ENCODE data around the gene SAA2.
"Not testable (repeated sequence)": the region's sequence is repeated elsewhere in the genome, so short reads cannot be mapped to it uniquely, and the experiment has no call there.

SAA2 gene

GRCh38 chr11:18235394-18236334 lies 12.8 kb downstream of the SAA2 start:
- Mint-ChIP-seq H3K27me3 (ENCODE audit: low read depth) (peaks cover 74% of the 10 kb centered on the region), H3K9me3 (no peaks in the 10 kb centered on the region), H3K27ac (no peak overlapping the region), H3K4me1 (ENCODE audit: low read depth) (no peaks in the 10 kb centered on the region), H3K36me3 (ENCODE audit: low read depth) (no peaks in the 10 kb centered on the region), H3K4me3 (no peak overlapping the region)

DNA sequence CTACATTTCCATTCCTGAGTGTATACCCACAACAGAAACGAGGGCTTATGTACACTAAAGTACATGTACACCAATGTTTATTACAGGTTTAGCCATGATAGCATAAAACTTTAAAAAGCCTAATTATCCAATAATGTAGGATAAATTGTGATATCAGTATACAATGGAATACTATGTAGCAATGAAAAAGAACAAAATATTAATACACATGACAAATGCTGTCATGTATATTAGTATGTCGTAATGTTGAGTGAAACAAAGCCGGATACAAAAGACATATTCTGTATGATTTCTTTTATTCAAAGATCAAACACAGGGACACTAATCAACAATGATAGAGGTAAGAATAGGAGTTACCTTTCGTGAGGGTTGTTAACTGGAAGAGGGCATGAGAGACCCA lies 14.6 kb downstream of the SAA2 start:
- Mint-ChIP-seq H3K4me3 (no peak overlapping the region), H3K27me3 (ENCODE audit: low read depth) (peaks cover 59% of the 10 kb centered on the region), H3K36me3 (ENCODE audit: low read depth) (no peaks in the 10 kb centered on the region), H3K9me3 (no peaks in the 10 kb centered on the region), H3K27ac (no peak overlapping the region), H3K4me1 (ENCODE audit: low read depth) (no peaks in the 10 kb centered on the region)

GRCh38 chr11:18230859-18231258 lies 17.6 kb downstream of the SAA2 start:
- peaks cover 29% of the 10 kb centered on the region for H3K27me3 Mint-ChIP-seq (ENCODE audit: low read depth)
- no peak overlapping the region for H3K4me3 Mint-ChIP-seq
- no peak overlapping the region for H3K27ac Mint-ChIP-seq
- H3K9me3 Mint-ChIP-seq: no peaks in the 10 kb centered on the region
- no peaks in the 10 kb centered on the region for H3K4me1 Mint-ChIP-seq (ENCODE audit: low read depth)
- H3K36me3 Mint-ChIP-seq (ENCODE audit: low read depth): no peaks in the 10 kb centered on the region

- H3K27ac Mint-ChIP-seq: no peak overlapping the region
- peaks cover 24% of the 10 kb centered on the region for H3K27me3 Mint-ChIP-seq (ENCODE audit: low read depth)
- H3K9me3 Mint-ChIP-seq: no peaks in the 10 kb centered on the region
- no peak overlapping the region for H3K4me3 Mint-ChIP-seq
- no peaks in the 10 kb centered on the region for H3K36me3 Mint-ChIP-seq (ENCODE audit: low read depth)
- no peaks in the 10 kb centered on the region for H3K4me1 Mint-ChIP-seq (ENCODE audit: low read depth)
Observed at GRCh38 chr11:18229501-18229900, 19.0 kb downstream of the SAA2 start.

- no peak overlapping the region for H3K27ac Mint-ChIP-seq
- H3K36me3 Mint-ChIP-seq (ENCODE audit: low read depth): no peaks in the 10 kb centered on the region
- peaks cover 6% of the 10 kb centered on the region for H3K27me3 Mint-ChIP-seq (ENCODE audit: low read depth)
- no peak overlapping the region for H3K4me3 Mint-ChIP-seq
- H3K4me1 Mint-ChIP-seq (ENCODE audit: low read depth): no peaks in the 10 kb centered on the region
- no peaks in the 10 kb centered on the region for H3K9me3 Mint-ChIP-seq
Observed at GRCh38 chr11:18225913-18226312, 22.6 kb downstream of the SAA2 start.

GRCh38 chr11:18223591-18224387 lies 24.7 kb downstream of the SAA2 start:
- Mint-ChIP-seq H3K27ac (no peak overlapping the region), H3K4me3 (no peak overlapping the region), H3K36me3 (ENCODE audit: low read depth) (no peaks in the 10 kb centered on the region), H3K4me1 (ENCODE audit: low read depth) (no peaks in the 10 kb centered on the region), H3K27me3 (ENCODE audit: low read depth) (peaks cover 22% of the 10 kb centered on the region), H3K9me3 (no peaks in the 10 kb centered on the region)

GRCh38 chr11:18222814-18223421 lies 25.6 kb downstream of the SAA2 start:
- Mint-ChIP-seq H3K9me3 (no peaks in the 10 kb centered on the region), H3K27me3 (ENCODE audit: low read depth) (peaks cover 30% of the 10 kb centered on the region), H3K36me3 (ENCODE audit: low read depth) (no peaks in the 10 kb centered on the region), H3K4me1 (ENCODE audit: low read depth) (no peaks in the 10 kb centered on the region), H3K27ac (no peak overlapping the region), H3K4me3 (no peak overlapping the region)

DNA sequence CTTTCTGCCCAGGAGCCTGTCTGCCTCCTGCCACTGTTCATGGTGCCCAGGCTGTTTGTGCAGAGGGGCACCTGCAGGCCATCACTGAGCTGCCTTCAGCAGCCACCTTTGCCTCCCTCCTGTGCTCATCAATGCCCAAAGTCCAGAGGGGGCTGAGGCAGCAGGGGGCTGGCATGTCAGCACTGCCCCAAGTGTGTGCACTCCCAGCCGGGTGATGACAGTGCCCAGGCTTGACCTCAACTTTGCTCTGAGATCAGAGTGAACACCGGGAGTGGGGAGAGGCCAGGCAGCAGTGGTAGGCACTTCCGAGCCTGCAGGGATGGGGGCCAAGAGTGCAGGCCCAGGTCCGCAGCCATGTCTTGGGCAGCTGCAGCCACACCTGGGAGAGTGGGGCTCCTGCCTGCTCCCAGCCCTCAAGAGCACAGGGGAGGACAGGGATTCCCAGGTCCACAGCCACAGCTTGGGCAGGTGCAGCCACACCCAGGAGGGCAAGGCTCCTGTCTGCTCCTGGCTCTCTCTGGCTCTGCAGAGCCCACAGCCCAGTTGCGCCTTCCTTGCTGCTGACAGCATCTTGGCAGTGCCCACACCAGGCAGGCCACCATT lies 27.1 kb downstream of the SAA2 start:
- H3K27me3 Mint-ChIP-seq (ENCODE audit: low read depth): peaks cover 43% of the 10 kb centered on the region
- no peaks in the 10 kb centered on the region for H3K36me3 Mint-ChIP-seq (ENCODE audit: low read depth)
- H3K4me1 Mint-ChIP-seq (ENCODE audit: low read depth): no peaks in the 10 kb centered on the region
- H3K9me3 Mint-ChIP-seq: no peaks in the 10 kb centered on the region
- H3K4me3 Mint-ChIP-seq: no peak overlapping the region
- no peak overlapping the region for H3K27ac Mint-ChIP-seq

- Mint-ChIP-seq H3K4me3 (no peak overlapping the region), H3K27ac (no peak overlapping the region), H3K36me3 (ENCODE audit: low read depth) (no peaks in the 10 kb centered on the region), H3K9me3 (no peaks in the 10 kb centered on the region), H3K4me1 (ENCODE audit: low read depth) (peaks cover 4% of the 10 kb centered on the region), H3K27me3 (ENCODE audit: low read depth) (peaks cover 69% of the 10 kb centered on the region)
Observed at GRCh38 chr11:18209058-18209457, 39.4 kb downstream of the SAA2 start.

DNA sequence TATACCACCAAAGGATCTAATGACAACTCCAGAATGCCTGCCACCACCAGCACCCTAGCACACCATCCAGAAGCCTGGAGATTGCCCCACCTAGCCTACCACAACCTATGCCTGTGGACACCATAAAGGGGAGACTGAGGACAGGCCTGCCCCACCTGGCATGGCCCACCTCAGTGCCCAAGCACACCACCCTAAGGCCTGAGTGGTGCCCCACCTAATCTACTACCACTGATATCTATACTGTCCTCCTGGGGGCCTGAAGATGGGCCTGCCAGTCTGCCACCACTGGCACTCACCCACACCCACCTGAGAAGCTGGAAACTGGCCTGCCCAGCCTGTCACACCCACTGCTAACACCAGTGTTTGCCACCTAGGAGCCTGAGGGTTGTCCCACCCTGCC lies 43.7 kb downstream of the SAA2 start:
- Mint-ChIP-seq H3K4me3 (no peak overlapping the region), H3K4me1 (ENCODE audit: low read depth) (peaks cover 4% of the 10 kb centered on the region), H3K27ac (no peak overlapping the region), H3K9me3 (no peaks in the 10 kb centered on the region), H3K36me3 (ENCODE audit: low read depth) (no peaks in the 10 kb centered on the region), H3K27me3 (ENCODE audit: low read depth) (peaks cover 68% of the 10 kb centered on the region)

DNA sequence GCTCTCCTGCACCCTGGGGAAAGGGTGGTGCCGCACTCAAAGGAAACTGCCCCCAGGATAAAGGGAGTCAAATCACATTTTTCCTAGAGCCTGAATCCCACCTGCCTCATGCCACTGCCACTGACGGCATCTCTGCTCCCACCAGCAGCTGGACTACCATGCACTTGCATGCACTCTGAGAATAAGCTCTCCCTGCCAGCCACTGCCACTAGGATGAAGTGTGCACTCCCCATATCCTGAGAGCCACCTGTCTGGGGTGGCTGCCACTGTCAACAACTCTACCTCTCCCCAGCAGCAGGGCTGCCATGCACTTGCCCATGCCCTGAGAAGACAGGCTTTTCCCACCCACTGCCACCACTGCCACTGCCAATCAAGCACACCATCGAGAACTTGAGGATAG lies 44.2 kb downstream of the SAA2 start:
- H3K36me3 Mint-ChIP-seq (ENCODE audit: low read depth): no peaks in the 10 kb centered on the region
- peaks cover 63% of the 10 kb centered on the region for H3K27me3 Mint-ChIP-seq (ENCODE audit: low read depth)
- H3K4me1 Mint-ChIP-seq (ENCODE audit: low read depth): peaks cover 4% of the 10 kb centered on the region
- no peak overlapping the region for H3K4me3 Mint-ChIP-seq
- H3K9me3 Mint-ChIP-seq: no peaks in the 10 kb centered on the region
- H3K27ac Mint-ChIP-seq: no peak overlapping the region

DNA sequence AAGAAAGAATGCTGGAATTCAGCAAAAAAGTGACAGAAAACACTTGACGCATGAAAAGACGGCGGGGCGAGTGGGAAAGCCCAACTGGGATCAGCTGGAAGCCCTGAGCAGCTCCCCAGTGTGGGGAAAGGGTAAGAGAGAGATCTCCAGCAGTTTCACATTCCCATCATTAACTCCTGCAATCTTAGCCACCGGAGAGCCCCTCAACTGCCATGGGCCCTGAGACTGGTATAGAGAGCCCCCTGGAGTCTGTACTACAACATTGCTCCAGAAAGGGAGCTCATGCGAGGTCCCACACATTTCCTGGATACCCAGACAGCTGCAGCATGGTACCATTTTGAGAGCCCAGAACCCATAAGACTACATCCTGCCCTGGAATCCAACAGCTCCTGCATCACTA lies 44.7 kb downstream of the SAA2 start:
- Mint-ChIP-seq H3K9me3 (no peaks in the 10 kb centered on the region), H3K4me1 (ENCODE audit: low read depth) (peaks cover 4% of the 10 kb centered on the region), H3K36me3 (ENCODE audit: low read depth) (no peaks in the 10 kb centered on the region), H3K4me3 (no peak overlapping the region), H3K27ac (no peak overlapping the region), H3K27me3 (ENCODE audit: low read depth) (peaks cover 60% of the 10 kb centered on the region)

- peaks cover 43% of the 10 kb centered on the region for H3K27me3 Mint-ChIP-seq (ENCODE audit: low read depth)
- not testable (repeated sequence) for H3K27ac Mint-ChIP-seq; H3K36me3 Mint-ChIP-seq (ENCODE audit: low read depth); H3K4me3 Mint-ChIP-seq; H3K4me1 Mint-ChIP-seq (ENCODE audit: low read depth); H3K9me3 Mint-ChIP-seq
Observed at GRCh38 chr11:18197738-18198137, 50.7 kb downstream of the SAA2 start.

DNA sequence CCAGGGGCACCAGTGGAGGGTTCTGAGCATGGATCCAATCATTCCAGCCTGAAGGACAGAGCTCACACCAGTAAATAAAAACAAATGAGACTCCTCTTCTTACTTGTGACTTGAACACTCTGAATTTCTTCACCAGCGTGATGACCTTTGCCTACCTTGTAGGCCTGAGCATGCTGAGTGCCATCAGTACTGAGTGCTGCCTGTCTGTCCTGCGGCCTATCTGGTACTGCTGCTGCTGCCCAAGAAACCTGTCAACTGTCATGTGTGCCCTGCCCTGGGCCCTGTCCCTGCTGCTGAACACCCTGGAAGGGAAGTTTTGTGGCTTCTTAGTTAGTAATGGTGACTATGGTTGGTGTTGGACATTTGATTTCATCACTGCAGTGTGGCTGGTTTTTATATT lies 51.9 kb downstream of the SAA2 start:
- Mint-ChIP-seq H3K9me3 (no peaks in the 10 kb centered on the region), H3K27ac (no peak overlapping the region), H3K4me1 (ENCODE audit: low read depth) (no peaks in the 10 kb centered on the region), H3K36me3 (ENCODE audit: low read depth) (no peaks in the 10 kb centered on the region), H3K4me3 (no peak overlapping the region), H3K27me3 (ENCODE audit: low read depth) (peaks cover 40% of the 10 kb centered on the region)

Measured in T-helper 1 cell treated with Interleukin-12 subunit alpha and Interleukin-12 subunit beta and Interleukin-4 antibody, amounts not matched to agents 30 μg/mL and 1 μg/mL, for 36 hours (primary cell).